GM18517 (cell line): ENCODE data around the gene ZNF248.
"Not testable (repeated sequence)": the region's sequence is repeated elsewhere in the genome, so short reads cannot be mapped to it uniquely, and the experiment has no call there.

Source experiments
- ATAC-seq: cut with Tn5 transposase; IDR thresholded peaks from one replicate; pipeline ENCODE4 v1.9.1; 2021; ENCODE audit warnings: mild to moderate bottlenecking, moderate library complexity; ENCODE audit not compliant: unreplicated experiment

The ZNF248 gene

DNA sequence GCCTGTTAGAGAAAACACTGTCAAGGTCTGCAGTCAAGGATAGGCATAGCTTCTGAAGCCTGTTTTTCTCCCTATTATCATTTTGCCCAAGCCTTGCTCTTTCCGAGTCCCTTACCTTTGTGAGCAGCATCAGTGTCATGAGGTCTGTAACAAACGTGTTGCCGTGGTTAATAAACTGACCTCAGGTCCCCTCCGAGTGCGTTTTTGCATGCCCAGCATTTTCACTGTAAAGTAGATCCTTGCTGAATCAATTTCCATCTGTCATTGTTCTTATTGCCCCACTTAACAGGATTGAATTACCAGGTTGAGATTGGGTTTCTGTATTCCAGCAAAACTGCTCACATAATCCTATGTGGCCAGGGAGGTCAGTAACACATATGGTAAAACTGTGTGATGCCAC lies 110.3 kb downstream of the ZNF248 start:
- no peak for ATAC-seq

DNA sequence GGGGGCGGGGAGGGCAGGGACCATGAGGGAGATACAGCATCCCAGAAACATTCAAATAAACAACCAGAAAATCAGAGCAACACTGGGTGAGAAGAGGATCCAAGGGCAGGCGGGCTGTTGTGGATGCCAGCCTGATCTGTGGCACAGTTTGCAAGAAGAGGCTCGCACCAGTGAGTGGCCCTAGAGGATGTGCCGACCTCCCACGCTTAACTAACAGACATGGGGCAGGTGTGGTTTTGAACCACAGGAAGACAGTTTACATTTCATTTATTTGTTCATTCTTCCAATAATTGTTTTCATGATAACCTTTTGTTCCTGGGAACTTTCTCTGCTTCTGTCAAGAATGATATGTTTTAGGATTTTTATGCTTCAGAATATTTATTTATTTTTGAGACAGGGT lies 115.6 kb downstream of the ZNF248 start:
- ATAC-seq, result no peak

DNA sequence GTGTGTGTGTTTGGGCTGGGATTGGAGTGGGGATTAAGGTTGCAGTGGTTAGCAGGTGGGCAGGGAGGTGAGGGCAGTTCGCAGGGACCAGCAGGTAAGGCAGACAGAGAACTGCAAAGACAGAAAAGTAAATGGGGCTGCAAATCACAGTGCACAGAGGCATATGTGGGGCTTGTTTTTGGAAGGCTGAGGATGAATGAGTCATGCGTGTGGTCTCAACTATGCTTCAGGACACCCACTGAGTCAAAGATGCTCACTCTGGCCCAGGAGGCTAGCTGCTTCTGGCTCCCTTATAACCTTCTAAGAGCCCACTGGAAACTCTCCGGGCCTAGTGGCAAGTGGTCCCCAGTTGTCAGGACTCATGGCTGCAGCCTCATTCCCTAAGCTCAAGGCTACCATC lies 118.2 kb downstream of the ZNF248 start:
- no peak for ATAC-seq

DNA sequence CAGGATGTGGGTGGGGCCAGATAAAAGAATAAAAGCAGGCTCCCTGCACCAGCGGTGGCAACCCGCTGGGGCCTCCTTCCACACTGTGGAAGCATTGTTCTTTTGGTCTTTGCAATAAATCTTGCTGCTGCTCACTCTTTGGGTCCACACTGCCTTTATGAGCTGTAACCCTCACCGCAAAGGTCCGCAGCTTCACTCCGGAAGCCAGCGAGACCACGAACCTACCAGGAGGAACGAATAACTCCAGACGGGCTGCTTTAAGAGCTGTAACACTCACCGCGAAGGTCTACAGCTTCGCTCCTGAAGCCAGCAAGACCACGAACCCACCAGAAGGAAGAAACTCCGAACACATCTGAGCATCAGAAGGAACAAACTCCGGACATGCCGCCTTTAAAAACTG lies 119.2 kb downstream of the ZNF248 start:
- not testable (repeated sequence) for ATAC-seq

DNA sequence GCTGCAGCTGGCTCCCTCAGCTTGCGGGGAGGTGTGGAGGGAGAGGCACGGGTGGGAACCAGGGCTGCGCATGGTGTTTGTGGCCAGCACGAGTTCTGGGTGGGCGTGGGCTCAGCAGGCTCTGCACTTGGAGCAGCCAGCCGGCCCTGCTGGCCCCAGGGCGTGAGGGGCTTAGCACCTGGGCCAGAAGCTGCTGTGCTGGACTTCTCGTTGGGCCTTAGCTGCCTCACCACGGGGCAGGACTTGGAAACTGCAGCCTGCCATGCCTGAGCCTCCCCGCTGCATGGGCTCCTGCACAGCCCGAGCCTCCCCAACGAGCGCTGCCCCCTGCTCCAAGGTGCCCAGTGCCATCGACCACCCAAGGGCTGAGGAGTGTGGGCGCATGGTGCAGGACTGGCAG lies 120.1 kb downstream of the ZNF248 start:
- ATAC-seq, result no peak

DNA sequence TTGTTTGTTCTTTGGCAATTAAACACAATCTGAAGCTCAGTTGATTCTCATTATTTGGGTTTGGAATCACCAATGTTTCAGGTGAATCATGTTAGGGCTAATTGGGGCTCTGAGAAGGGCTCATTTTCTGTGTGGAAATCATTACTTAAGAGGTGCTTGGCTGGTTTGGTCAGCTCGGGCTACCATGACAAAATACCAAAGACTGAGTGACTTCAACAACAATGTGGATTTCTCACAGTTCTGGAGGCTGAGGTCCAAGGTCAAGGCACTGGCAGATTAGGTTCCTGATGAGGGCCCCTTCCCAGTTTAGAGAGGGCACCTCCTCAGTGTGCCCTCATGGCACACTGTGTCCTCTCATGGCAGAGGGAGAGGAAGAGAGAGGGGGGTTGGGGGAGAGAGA lies 121.3 kb downstream of the ZNF248 start:
- no peak for ATAC-seq

DNA sequence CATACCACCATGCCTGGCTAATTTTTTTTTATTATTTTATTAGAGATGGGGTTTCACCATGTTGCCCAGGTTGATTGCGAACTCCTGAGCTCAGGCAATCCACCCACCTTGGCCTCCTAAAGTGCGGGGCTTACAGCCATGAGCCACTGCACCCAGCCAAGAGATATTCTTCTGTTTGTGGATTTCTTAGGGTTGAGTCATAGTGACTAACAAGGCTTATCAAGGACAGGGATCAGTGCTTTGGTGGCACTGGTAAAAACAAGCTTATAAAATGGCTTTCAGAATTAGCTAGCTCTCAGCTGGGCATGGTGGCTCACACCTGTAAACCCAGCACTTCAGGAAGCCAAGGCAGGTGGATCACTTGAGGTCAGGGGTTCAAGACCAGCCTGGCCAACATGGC lies 122.4 kb downstream of the ZNF248 start:
- ATAC-seq, result no peak
